Natural killer cell (primary cell): ENCODE results near the gene NHS. TPM values are rescaled to one million over a fixed set of nuclear protein-coding genes. Genes with fewer than 3 reads are reported as not detected.

Experiments
- ATAC-seq, 3 donors: fragments of 150-1000 bp in 2 of 3; fragments of 200-7000 bp in 1 of 3; cut with Tn5 transposase; 1 replicate in 1 of 3; 2 replicates in 2 of 3; pipeline ENCODE4 v1.10.0; 2021; ENCODE audit warnings: mild to moderate bottlenecking in 2 of 3, moderate library complexity in 2 of 3
- DNase-seq, 2 donors: peaks; one replicate each; pipeline versions ENCODE4 v3.0.0 to v3.0.0-alpha.2; 2013 to 2021; ENCODE audit warnings: mixed read lengths in 1 of 2
- H3K27ac ChIP-seq: one replicate; pipeline ENCODE4 v1.5.1; 2013; ENCODE audit warnings: mild to moderate bottlenecking, low read length
- H3K27me3 ChIP-seq: one replicate; pipeline ENCODE4 v1.6.1; 2013; ENCODE audit warnings: low read length; ENCODE audit not compliant: control insufficient read depth, insufficient read depth
- H3K36me3 ChIP-seq: one replicate; pipeline ENCODE4 v1.6.1; 2013; ENCODE audit warnings: low read length; ENCODE audit not compliant: control insufficient read depth, insufficient read depth
- H3K4me1 ChIP-seq: one replicate; pipeline ENCODE4 v1.6.1; 2013; ENCODE audit warnings: low read length; ENCODE audit not compliant: control insufficient read depth, insufficient read depth
- H3K4me3 ChIP-seq: one replicate; pipeline ENCODE4 v1.5.1; 2013; ENCODE audit warnings: low read length
- H3K9me3 ChIP-seq: one replicate; pipeline ENCODE4 v1.6.1; 2013; ENCODE audit warnings: low read length; ENCODE audit not compliant: control insufficient read depth, insufficient read depth
- H3K27ac Mint-ChIP-seq, 2 donors: one replicate each; pipeline ENCODE4 v1.8.0; 2022; ENCODE audit warnings: mild to moderate bottlenecking in 2 of 2, mixed read lengths in 2 of 2, moderate library complexity in 1 of 2
- H3K27me3 Mint-ChIP-seq, 2 donors: one replicate each; pipeline ENCODE4 v1.8.0; 2022; ENCODE audit warnings: low read depth in 2 of 2, mixed read lengths in 2 of 2
- H3K36me3 Mint-ChIP-seq: one replicate; pipeline ENCODE4 v1.8.0; 2022; ENCODE audit warnings: mixed read lengths
- H3K4me1 Mint-ChIP-seq, 2 donors: one replicate each; pipeline ENCODE4 v1.8.0; 2022; ENCODE audit warnings: mixed read lengths in 2 of 2
- H3K4me3 Mint-ChIP-seq: one replicate; pipeline ENCODE4 v1.8.0; 2022; ENCODE audit warnings: mild to moderate bottlenecking, moderate library complexity, mixed read lengths
- H3K9me3 Mint-ChIP-seq, 2 donors: one replicate each; pipeline ENCODE4 v1.8.0; 2022; ENCODE audit warnings: mixed read lengths in 2 of 2
- CTCF ChIP-seq: fragments of 200-600 bp; IDR thresholded peaks from one replicate; pipeline ENCODE4 v1.8.0; 2022; ENCODE audit warnings: antibody characterized with exemption
- WGBS: methylation state at CpG from one replicate; pipeline ENCODE4 v1.1.7; 2013; ENCODE audit warnings: missing lambda C conversion rate; ENCODE audit not compliant: insufficient coverage; 5-methylcytosine and 5-hydroxymethylcytosine counted together
- intact Hi-C: fragments of 100-400 bp; cut with micrococcal nuclease; formaldehyde crosslinking; loops from one replicate; pipeline ENCODE4 v1.14.2; 2022
- total RNA-seq, 4 donors: library from RNA; stranded (reverse); fragments of 120-200 nt in 1 of 4; gene quantifications; one replicate each; pipeline versions ENCODE4 v1.2.3 to v1.2.4, GENCODE V29; 2013 to 2022

Gene NHS
- total RNA-seq, 3 donors from 2014 or later (not counting 1 experiment from before 2014, with no cell fraction given): 0.05 to 0.28 TPM; not detected in 1

- no peak for TF ChIP-seq CTCF
- WGBS: 100% methylated on average over 1 of the region's 1 CpG
- Histone ChIP-seq H3K27me3 (no peaks in the 10 kb centered on the region), H3K36me3 (no peaks in the 10 kb centered on the region), H3K4me3 (no peak overlapping the region), H3K4me1 (no peaks in the 10 kb centered on the region), H3K9me3 (no peaks in the 10 kb centered on the region), H3K27ac (no peak overlapping the region)
- H3K36me3 Mint-ChIP-seq: no peaks in the 10 kb centered on the region
- intact Hi-C loops: no loop called here
- DNase-seq (no peak), ATAC-seq (no peak)
- H3K4me1 Mint-ChIP-seq: no peaks in the 10 kb centered on the region
- H3K27me3 Mint-ChIP-seq: peaks cover 0 to 3% of the 10 kb centered on the region in 2 donors
- no peak overlapping the region for H3K27ac Mint-ChIP-seq
- no peak overlapping the region for H3K4me3 Mint-ChIP-seq
- no peaks in the 10 kb centered on the region for H3K9me3 Mint-ChIP-seq
Measured at GRCh38 chrX:17669891-17670290, 294.9 kb downstream of the NHS start.

- no peaks in the 10 kb centered on the region for H3K9me3 Mint-ChIP-seq
- H3K4me1 ChIP-seq: no peaks in the 10 kb centered on the region
- H3K4me3 ChIP-seq: no peak overlapping the region
- no peaks in the 10 kb centered on the region for H3K9me3 ChIP-seq
- no peaks in the 10 kb centered on the region for H3K36me3 Mint-ChIP-seq
- WGBS: 87% methylated on average over 3 of the region's 3 CpGs
- H3K36me3 ChIP-seq: no peaks in the 10 kb centered on the region
- DNase-seq (no peak), ATAC-seq (no peak)
- H3K27ac ChIP-seq: no peak overlapping the region
- no peaks in the 10 kb centered on the region for H3K4me1 Mint-ChIP-seq
- H3K4me3 Mint-ChIP-seq: no peak overlapping the region
- H3K27me3 ChIP-seq: no peaks in the 10 kb centered on the region
- H3K27me3 Mint-ChIP-seq: no peaks in the 10 kb centered on the region
- no peak overlapping the region for H3K27ac Mint-ChIP-seq
- intact Hi-C loops: no loop called here
- TF ChIP-seq CTCF: no peak
Measured at GRCh38 chrX:17670874-17671273, 295.9 kb downstream of the NHS start.

GRCh38 chrX:17674601-17675000 is 299.6 kb downstream of the NHS start:
- H3K4me1 Mint-ChIP-seq: no peaks in the 10 kb centered on the region
- no peaks in the 10 kb centered on the region for H3K36me3 Mint-ChIP-seq
- H3K27me3 Mint-ChIP-seq: no peaks in the 10 kb centered on the region
- H3K9me3 Mint-ChIP-seq: no peaks in the 10 kb centered on the region
- no peak overlapping the region for H3K27ac Mint-ChIP-seq
- no peak overlapping the region for H3K4me3 Mint-ChIP-seq
- no peaks in the 10 kb centered on the region for H3K36me3 ChIP-seq
- no peak overlapping the region for H3K4me3 ChIP-seq
- H3K27ac ChIP-seq: no peak overlapping the region
- no peaks in the 10 kb centered on the region for H3K9me3 ChIP-seq
- DNase-seq: no peak
- WGBS: 15% methylated on average over 2 of the region's 2 CpGs
- no peak for TF ChIP-seq CTCF
- no peaks in the 10 kb centered on the region for H3K27me3 ChIP-seq
- intact Hi-C loops: no loop called here
- no peak for ATAC-seq
- H3K4me1 ChIP-seq: no peaks in the 10 kb centered on the region

DNA sequence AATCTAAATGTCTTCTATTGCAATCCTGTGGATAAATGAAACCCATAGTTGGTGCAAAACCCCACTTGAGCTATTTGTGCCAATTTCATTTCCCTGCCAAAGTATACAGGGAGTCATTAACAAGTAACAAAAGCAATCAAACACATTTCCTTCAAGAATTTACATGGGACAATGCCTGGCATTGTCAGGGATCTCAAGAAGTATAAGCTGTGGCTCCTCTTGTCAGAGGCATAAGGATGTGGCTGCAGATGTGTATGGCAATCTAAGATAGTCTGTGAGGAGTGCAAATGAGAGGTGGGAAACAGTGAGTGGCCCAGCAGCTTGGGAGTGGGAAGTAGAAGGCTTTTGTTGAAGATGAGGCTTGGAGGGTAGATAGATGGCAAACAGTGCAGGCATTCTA is 304.3 kb downstream of the NHS start:
- Histone ChIP-seq H3K36me3 (no peaks in the 10 kb centered on the region), H3K9me3 (no peaks in the 10 kb centered on the region), H3K4me1 (peaks cover 12% of the 10 kb centered on the region), H3K27ac (no peak overlapping the region), H3K27me3 (no peaks in the 10 kb centered on the region), H3K4me3 (no peak overlapping the region)
- no peak for ATAC-seq
- Mint-ChIP-seq H3K27me3 (no peaks in the 10 kb centered on the region), H3K4me1 (peaks cover 19 to 21% of the 10 kb centered on the region in 2 donors), H3K27ac (no peak overlapping the region), H3K36me3 (no peaks in the 10 kb centered on the region), H3K9me3 (no peaks in the 10 kb centered on the region), H3K4me3 (no peak overlapping the region)
- DNase-seq: no peak
- intact Hi-C loops: no loop called here
- TF ChIP-seq CTCF: no peak
